Stimulated activated naive B cell treated with anti-CD40 and anti-IgM and Interleukin-4, amounts not matched to agents 10 μg/mL and 1 μg/mL and 100 μg/mL, for 72 hours (primary cell): ENCODE data around the gene UHRF1.
"Not testable (repeated sequence)": the region's sequence is repeated elsewhere in the genome, so short reads cannot be mapped to it uniquely, and the experiment has no call there.

Experiments used
- ATAC-seq, 2 donors: fragments of 150-1000 bp; cut with Tn5 transposase; replicated peaks; 2 replicates each; pipeline ENCODE4 v1.10.0; 2021; ENCODE audit warnings: moderate library complexity in 1 of 2
- DNase-seq: peaks from one replicate; pipeline ENCODE4 v3.0.0; 2021
- H3K27ac Mint-ChIP-seq: one replicate; pipeline ENCODE4 v1.8.0; 2022; ENCODE audit warnings: mild to moderate bottlenecking, mixed read lengths
- H3K27me3 Mint-ChIP-seq, 2 donors: one replicate each; pipeline ENCODE4 v1.8.0; 2022; ENCODE audit warnings: mixed read lengths in 2 of 2
- H3K36me3 Mint-ChIP-seq, 2 donors: one replicate each; pipeline ENCODE4 v1.8.0; 2022; ENCODE audit warnings: mixed read lengths in 2 of 2, mild to moderate bottlenecking in 1 of 2
- H3K4me1 Mint-ChIP-seq, 2 donors: one replicate each; pipeline ENCODE4 v1.8.0; 2022; ENCODE audit warnings: mixed read lengths in 2 of 2, mild to moderate bottlenecking in 1 of 2
- H3K4me3 Mint-ChIP-seq, 2 donors: one replicate each; pipeline ENCODE4 v1.8.0; 2022; ENCODE audit warnings: mild to moderate bottlenecking in 2 of 2, mixed read lengths in 2 of 2, moderate library complexity in 1 of 2
- H3K9me3 Mint-ChIP-seq, 2 donors: one replicate each; pipeline ENCODE4 v1.8.0; 2022; ENCODE audit warnings: mixed read lengths in 2 of 2, mild to moderate bottlenecking in 1 of 2

UHRF1 gene

GRCh38 chr19:4967738-4968461 lies 58.6 kb downstream of the UHRF1 start:
- Mint-ChIP-seq H3K27me3 (no peaks in the 10 kb centered on the region), H3K27ac (peak overlapping the region; percentile 94), H3K36me3 (peaks cover 2 to 12% of the 10 kb centered on the region in 2 donors), H3K4me1 (peaks cover 30 to 41% of the 10 kb centered on the region in 2 donors), H3K9me3 (no peaks in the 10 kb centered on the region), H3K4me3 (peak overlapping the region; percentile 81 to 88)
- DNase-seq = no peak
- ATAC-seq = no peak

DNA sequence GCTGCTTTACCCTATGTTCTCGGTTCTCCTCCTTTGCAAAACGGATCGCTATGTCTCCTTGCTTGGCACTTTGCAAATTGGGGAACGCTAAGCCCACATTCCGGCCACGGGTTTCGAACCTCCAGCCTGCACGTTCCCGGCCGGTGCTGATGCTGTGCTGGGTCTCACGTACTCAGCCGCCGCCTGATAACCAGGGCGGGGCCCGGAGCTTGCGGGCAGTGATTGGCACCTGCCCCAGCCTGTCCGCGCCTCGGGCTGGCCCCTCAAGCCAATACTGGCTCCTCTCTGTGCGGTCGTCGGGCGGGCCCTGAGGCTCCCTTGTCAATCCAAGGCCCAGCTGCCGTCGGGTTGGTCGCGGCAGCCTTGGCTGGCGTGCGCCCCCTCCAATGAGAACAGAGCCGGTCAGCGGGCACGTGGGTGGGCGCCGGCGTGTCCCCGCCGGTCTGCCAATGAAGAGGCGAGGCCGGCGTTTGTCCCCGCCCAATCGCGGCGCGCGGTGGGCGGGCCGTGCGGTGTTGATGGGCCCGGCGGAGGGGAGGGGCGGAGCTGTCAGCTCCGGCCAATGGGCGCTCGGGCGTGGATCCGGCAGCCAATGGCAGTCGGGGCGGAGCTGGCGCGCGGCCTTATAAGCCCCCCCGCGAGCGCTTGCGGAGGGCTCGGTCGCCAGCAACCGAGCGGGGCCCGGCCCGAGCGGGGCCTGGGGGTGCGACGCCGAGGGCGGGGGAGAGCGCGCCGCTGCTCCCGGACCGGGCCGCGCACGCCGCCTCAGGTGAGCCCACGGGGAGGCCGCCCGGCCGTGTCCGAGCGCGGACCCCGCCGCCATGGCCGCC lies 59.4 kb downstream of the UHRF1 start, which contains the start of gene KDM4B:
TSS of gene KDM4B (plus strand) at position 652 of the 830 bp plus-strand sequence. CDS start 63,778 bp downstream, outside the sequence.
- peak; percentile 91 to 93 for ATAC-seq
- Mint-ChIP-seq H3K4me1 (peaks cover 30 to 45% of the 10 kb centered on the region in 2 donors), H3K27ac (peak within 1 kb of the TSS; percentile 94), H3K36me3 (peaks cover 2 to 9% of the 10 kb centered on the region in 2 donors), H3K9me3 (no peaks in the 10 kb centered on the region), H3K27me3 (no peaks in the 10 kb centered on the region), H3K4me3 (peak within 1 kb of the TSS; percentile 93 to 94)
- peak; percentile 100 for DNase-seq

- ATAC-seq (no peak), DNase-seq (no peak)
- peaks cover 2 to 8% of the 10 kb centered on the region in 2 donors for H3K36me3 Mint-ChIP-seq
- no peaks in the 10 kb centered on the region for H3K9me3 Mint-ChIP-seq
- peak overlapping the region; percentile 93 for H3K27ac Mint-ChIP-seq
- peak overlapping the region; percentile 93 to 94 for H3K4me3 Mint-ChIP-seq
- H3K27me3 Mint-ChIP-seq = no peaks in the 10 kb centered on the region
- peaks cover 30 to 45% of the 10 kb centered on the region in 2 donors for H3K4me1 Mint-ChIP-seq
These were observed 60.0 kb downstream of the UHRF1 start for GRCh38 chr19:4969292-4969771.

- H3K9me3 Mint-ChIP-seq = no peaks in the 10 kb centered on the region
- H3K4me3 Mint-ChIP-seq = peak overlapping the region; percentile 93 to 94
- H3K36me3 Mint-ChIP-seq = peaks cover 3 to 9% of the 10 kb centered on the region in 2 donors
- H3K27ac Mint-ChIP-seq = peak overlapping the region; percentile 93
- H3K27me3 Mint-ChIP-seq = no peaks in the 10 kb centered on the region
- DNase-seq (peak; percentile 47), ATAC-seq (peak; percentile 29 to 41)
- H3K4me1 Mint-ChIP-seq = peaks cover 32 to 51% of the 10 kb centered on the region in 2 donors
These were observed 60.7 kb downstream of the UHRF1 start for GRCh38 chr19:4969772-4970531.

DNA sequence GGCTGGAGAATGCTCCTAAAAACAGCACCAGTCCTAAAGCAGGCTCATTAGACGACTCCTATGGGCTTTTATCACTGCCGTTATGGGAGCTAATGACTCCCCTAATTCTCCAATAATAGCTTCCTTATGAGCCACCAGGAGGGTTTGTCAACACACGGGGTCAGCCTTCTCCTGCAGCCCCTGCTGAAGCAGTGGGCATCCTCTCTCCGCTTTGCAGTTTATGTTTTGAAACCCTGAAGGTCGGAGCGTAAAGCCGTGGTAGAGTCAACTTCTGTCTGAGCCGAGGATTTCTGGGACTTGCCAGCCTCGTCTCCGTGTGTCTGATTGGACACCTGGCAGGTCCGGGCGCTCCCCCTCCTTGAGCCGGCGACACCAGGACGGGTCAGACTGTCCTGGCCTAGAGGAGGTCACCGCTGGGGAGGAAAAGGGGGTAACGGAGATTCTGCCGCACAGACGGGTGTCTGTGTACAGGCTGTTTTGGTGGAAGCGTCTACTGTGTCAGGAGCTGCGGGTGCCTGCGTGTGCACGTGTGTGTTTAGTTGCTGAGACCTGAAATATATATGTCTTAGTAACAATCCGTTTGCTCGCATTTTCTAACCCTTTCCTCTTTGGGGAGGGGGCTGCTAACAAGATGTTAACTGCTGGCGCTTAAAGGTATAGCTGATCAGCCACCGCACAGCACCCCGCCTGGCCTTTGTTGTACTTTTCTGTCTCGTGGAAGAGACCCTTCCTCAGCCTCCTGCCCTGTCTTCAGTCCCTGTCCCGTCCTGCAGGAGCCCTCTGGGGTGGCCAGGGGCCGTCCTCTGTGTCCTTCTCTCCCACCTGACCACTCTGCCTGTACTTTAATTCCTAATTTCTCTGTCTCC lies 61.5 kb downstream of the UHRF1 start:
- no peak for DNase-seq
- H3K36me3 Mint-ChIP-seq = peaks cover 4 to 8% of the 10 kb centered on the region in 2 donors
- H3K4me3 Mint-ChIP-seq = peak overlapping the region; percentile 93 to 94
- H3K9me3 Mint-ChIP-seq = no peaks in the 10 kb centered on the region
- no peak for ATAC-seq
- H3K27ac Mint-ChIP-seq = peak overlapping the region; percentile 93
- H3K27me3 Mint-ChIP-seq = no peaks in the 10 kb centered on the region
- peaks cover 33 to 55% of the 10 kb centered on the region in 2 donors for H3K4me1 Mint-ChIP-seq

GRCh38 chr19:4971424-4971793 lies 62.1 kb downstream of the UHRF1 start:
- H3K4me3 Mint-ChIP-seq = peak overlapping the region; percentile 72 to 94
- no peaks in the 10 kb centered on the region for H3K9me3 Mint-ChIP-seq
- H3K4me1 Mint-ChIP-seq = peaks cover 37 to 62% of the 10 kb centered on the region in 2 donors
- peak overlapping the region; percentile 53 for H3K27ac Mint-ChIP-seq
- peaks cover 4 to 8% of the 10 kb centered on the region in 2 donors for H3K36me3 Mint-ChIP-seq
- ATAC-seq (no peak), DNase-seq (no peak)
- no peaks in the 10 kb centered on the region for H3K27me3 Mint-ChIP-seq

- peaks cover 5 to 10% of the 10 kb centered on the region in 2 donors for H3K36me3 Mint-ChIP-seq
- no peaks in the 10 kb centered on the region for H3K27me3 Mint-ChIP-seq
- ATAC-seq (no peak), DNase-seq (no peak)
- H3K4me1 Mint-ChIP-seq = peaks cover 43 to 67% of the 10 kb centered on the region in 2 donors
- no peaks in the 10 kb centered on the region for H3K9me3 Mint-ChIP-seq
- peak overlapping the region; percentile 53 for H3K27ac Mint-ChIP-seq
- peak overlapping the region in 1 of 2 donors; percentile 94 for H3K4me3 Mint-ChIP-seq
These were observed 62.7 kb downstream of the UHRF1 start for GRCh38 chr19:4971816-4972495.

- Mint-ChIP-seq H3K27ac (no peak overlapping the region), H3K9me3 (no peaks in the 10 kb centered on the region), H3K4me3 (no peak overlapping the region), H3K36me3 (peaks cover 7 to 14% of the 10 kb centered on the region in 2 donors), H3K4me1 (peaks cover 50 to 74% of the 10 kb centered on the region in 2 donors), H3K27me3 (no peaks in the 10 kb centered on the region)
- DNase-seq (no peak), ATAC-seq (no peak)
These were observed 63.4 kb downstream of the UHRF1 start for GRCh38 chr19:4972509-4973230.

GRCh38 chr19:4974880-4975469 lies 65.7 kb downstream of the UHRF1 start:
- Mint-ChIP-seq H3K4me3 (no peak overlapping the region), H3K9me3 (no peaks in the 10 kb centered on the region), H3K36me3 (peaks cover 12 to 14% of the 10 kb centered on the region in 2 donors), H3K27me3 (no peaks in the 10 kb centered on the region), H3K4me1 (peaks cover 52 to 84% of the 10 kb centered on the region in 2 donors), H3K27ac (no peak overlapping the region)
- no peak for DNase-seq
- no peak for ATAC-seq

GRCh38 chr19:4975601-4976000 lies 66.3 kb downstream of the UHRF1 start:
- not testable (repeated sequence) for H3K27ac Mint-ChIP-seq, ATAC-seq, DNase-seq, H3K27me3 Mint-ChIP-seq, H3K4me3 Mint-ChIP-seq, H3K9me3 Mint-ChIP-seq
- Mint-ChIP-seq H3K4me1 (peaks cover 48 to 77% of the 10 kb centered on the region in 2 donors), H3K36me3 (peaks cover 12 to 14% of the 10 kb centered on the region in 2 donors)

- no peaks in the 10 kb centered on the region for H3K27me3 Mint-ChIP-seq
- H3K4me1 Mint-ChIP-seq = peaks cover 45 to 75% of the 10 kb centered on the region in 2 donors
- ATAC-seq (peak; percentile 51 to 64), DNase-seq (no peak)
- H3K27ac Mint-ChIP-seq = peak overlapping the region; percentile 93
- H3K36me3 Mint-ChIP-seq = peaks cover 11 to 12% of the 10 kb centered on the region in 2 donors
- H3K4me3 Mint-ChIP-seq = peak overlapping the region; percentile 41 to 71
- no peaks in the 10 kb centered on the region for H3K9me3 Mint-ChIP-seq
These were observed 67.3 kb downstream of the UHRF1 start for GRCh38 chr19:4976401-4977298.
